ENCODE measurements around the gene GPR39.

The GPR39 gene

GRCh38 chr2:132642415-132642814, 225.8 kb downstream of the GPR39 start:
- DNase-seq (ENCODE audit: low spot score) = no peak

- DNase-seq (ENCODE audit: low spot score) = no peak
Observed at GRCh38 chr2:132645176-132645575, 228.6 kb downstream of the GPR39 start.

- DNase-seq (ENCODE audit: low spot score) = no peak
Observed at GRCh38 chr2:132645722-132646539, 229.3 kb downstream of the GPR39 start.

GRCh38 chr2:132646540-132647108, 230.0 kb downstream of the GPR39 start:
- DNase-seq (ENCODE audit: low spot score) = no peak

GRCh38 chr2:132651115-132652045, 234.8 kb downstream of the GPR39 start:
- no peak for DNase-seq (ENCODE audit: low spot score)

- no peak for DNase-seq (ENCODE audit: low spot score)
Observed at GRCh38 chr2:132652474-132652873, 235.9 kb downstream of the GPR39 start.

- DNase-seq (ENCODE audit: low spot score) = no peak
Observed at GRCh38 chr2:132654335-132654734, 237.7 kb downstream of the GPR39 start.

GRCh38 chr2:132654968-132655367, 238.4 kb downstream of the GPR39 start:
- DNase-seq (ENCODE audit: low spot score) = no peak

- DNase-seq (ENCODE audit: low spot score) = no peak
Observed at GRCh38 chr2:132656266-132656975, 239.8 kb downstream of the GPR39 start.

- DNase-seq (ENCODE audit: low spot score) = no peak
Observed at GRCh38 chr2:132659331-132659730, 242.7 kb downstream of the GPR39 start.

GRCh38 chr2:132662732-132663131, 246.1 kb downstream of the GPR39 start:
- DNase-seq (ENCODE audit: low spot score) = no peak

GRCh38 chr2:132664096-132664495, 247.5 kb downstream of the GPR39 start:
- DNase-seq (ENCODE audit: low spot score) = no peak

- DNase-seq (ENCODE audit: low spot score) = no peak
Observed at GRCh38 chr2:132665401-132666140, 249.0 kb downstream of the GPR39 start.

GRCh38 chr2:132667706-132668105, 251.1 kb downstream of the GPR39 start:
- DNase-seq (ENCODE audit: low spot score) = no peak

- no peak for DNase-seq (ENCODE audit: low spot score)
Observed at GRCh38 chr2:132668189-132668823, 251.7 kb downstream of the GPR39 start.

GRCh38 chr2:132668987-132669907, 252.6 kb downstream of the GPR39 start:
- no peak for DNase-seq (ENCODE audit: low spot score)

GRCh38 chr2:132669908-132670495, 253.4 kb downstream of the GPR39 start, which contains the start of gene LYPD1:
LYPD1 (minus strand) TSS chr2:132670205; CDS start chr2:132669932, 273 bp downstream.
- DNase-seq (ENCODE audit: low spot score) = no peak

- no peak for DNase-seq (ENCODE audit: low spot score)
Observed at GRCh38 chr2:132670496-132671150, 254.0 kb downstream of the GPR39 start.

Data from LoVo (cell line).